ENCODE data around the gene EML2.

Gene EML2

GRCh38 chr19:45577111-45577905 is 61.9 kb downstream of the EML2 start:
- no peak for DNase-seq (ENCODE audit: low read depth, low spot score)
- no peak overlapping the region for H3K9ac ChIP-seq (ENCODE audit: insufficient read length, low read depth)

GRCh38 chr19:45576682-45577081 is 62.5 kb downstream of the EML2 start:
- Histone ChIP-seq H3K36me3 (ENCODE audit: insufficient read depth, insufficient read length, low read length) (peaks cover 4% of the 10 kb centered on the region), H3K9ac (ENCODE audit: insufficient read length, low read depth) (no peak overlapping the region), H3K4me1 (ENCODE audit: insufficient read depth, insufficient read length) (peaks cover 3% of the 10 kb centered on the region), H3K4me3 (ENCODE audit: insufficient read length, low read depth) (no peak overlapping the region), H3K27me3 (ENCODE audit: insufficient read depth, insufficient read length) (no peaks in the 10 kb centered on the region), H3K9me3 (ENCODE audit: insufficient read depth, low read length) (no peaks in the 10 kb centered on the region; the same call in 1 of the 2 replicates)
- TF ChIP-seq YY1 (IDR thresholded peaks at IDR 0.05; ENCODE audit: insufficient read depth, insufficient read length) (no peak), ZNF274 (IDR thresholded peaks at IDR 0.05; ENCODE audit: low read depth, low read length) (no peak), SUZ12 (IDR thresholded peaks at IDR 0.05; ENCODE audit: extremely low read depth, insufficient read depth, insufficient read length) (no peak)
- no peak for DNase-seq (ENCODE audit: low read depth, low spot score)

More at GRCh38 chr19:45577111-45577905, 61.9 kb downstream of the EML2 start:
- Histone ChIP-seq H3K4me1 (ENCODE audit: insufficient read depth, insufficient read length) (peaks cover 3% of the 10 kb centered on the region), H3K9me3 (ENCODE audit: insufficient read depth, low read length) (no peaks in the 10 kb centered on the region), H3K4me3 (ENCODE audit: insufficient read length, low read depth) (no peak overlapping the region), H3K36me3 (ENCODE audit: insufficient read depth, insufficient read length, low read length) (peaks cover 4% of the 10 kb centered on the region), H3K27me3 (ENCODE audit: insufficient read depth, insufficient read length) (no peaks in the 10 kb centered on the region)
- TF ChIP-seq SUZ12 (IDR thresholded peaks at IDR 0.05; ENCODE audit: extremely low read depth, insufficient read depth, insufficient read length), result no peak
- no peak for TF ChIP-seq ZNF274 (IDR thresholded peaks at IDR 0.05; ENCODE audit: low read depth, low read length)
- TF ChIP-seq YY1 (IDR thresholded peaks at IDR 0.05; ENCODE audit: insufficient read depth, insufficient read length), result no peak

- no peak for DNase-seq (ENCODE audit: low read depth, low spot score)
- no peak overlapping the region for H3K9ac ChIP-seq (ENCODE audit: insufficient read length, low read depth)
- no peaks in the 10 kb centered on the region for H3K36me3 ChIP-seq (ENCODE audit: insufficient read depth, insufficient read length, low read length)
- H3K9me3 ChIP-seq (ENCODE audit: insufficient read depth, low read length), result no peaks in the 10 kb centered on the region; the same call in 1 of the 2 replicates
- peaks cover 3% of the 10 kb centered on the region for H3K4me1 ChIP-seq (ENCODE audit: insufficient read depth, insufficient read length)
- TF ChIP-seq ZNF274 (IDR thresholded peaks at IDR 0.05; ENCODE audit: low read depth, low read length) (no peak), SUZ12 (IDR thresholded peaks at IDR 0.05; ENCODE audit: extremely low read depth, insufficient read depth, insufficient read length) (no peak), YY1 (IDR thresholded peaks at IDR 0.05; ENCODE audit: insufficient read depth, insufficient read length) (no peak)
- no peak overlapping the region for H3K4me3 ChIP-seq (ENCODE audit: insufficient read length, low read depth)
- H3K27me3 ChIP-seq (ENCODE audit: insufficient read depth, insufficient read length), result no peaks in the 10 kb centered on the region
Observed at GRCh38 chr19:45575216-45575615, 64.0 kb downstream of the EML2 start.

- no peaks in the 10 kb centered on the region for H3K27me3 ChIP-seq (ENCODE audit: insufficient read depth, insufficient read length)
- DNase-seq (ENCODE audit: low read depth, low spot score), result no peak
- TF ChIP-seq SUZ12 (IDR thresholded peaks at IDR 0.05; ENCODE audit: extremely low read depth, insufficient read depth, insufficient read length) (no peak), YY1 (IDR thresholded peaks at IDR 0.05; ENCODE audit: insufficient read depth, insufficient read length) (no peak), ZNF274 (IDR thresholded peaks at IDR 0.05; ENCODE audit: low read depth, low read length) (no peak)
- no peaks in the 10 kb centered on the region; the same call in 1 of the 2 replicates for H3K9me3 ChIP-seq (ENCODE audit: insufficient read depth, low read length)
- H3K36me3 ChIP-seq (ENCODE audit: insufficient read depth, insufficient read length, low read length), result peaks cover under 1% of the 10 kb centered on the region
- H3K4me3 ChIP-seq (ENCODE audit: insufficient read length, low read depth), result no peak overlapping the region
- H3K9ac ChIP-seq (ENCODE audit: insufficient read length, low read depth), result no peak overlapping the region
- peaks cover 3% of the 10 kb centered on the region for H3K4me1 ChIP-seq (ENCODE audit: insufficient read depth, insufficient read length)
Observed at GRCh38 chr19:45574526-45574925, 64.7 kb downstream of the EML2 start.

GRCh38 chr19:45571457-45572220 is 67.6 kb downstream of the EML2 start:
- no peak for DNase-seq (ENCODE audit: low read depth, low spot score)
- no peak overlapping the region for H3K4me3 ChIP-seq (ENCODE audit: insufficient read length, low read depth)
- peaks cover 5% of the 10 kb centered on the region for H3K4me1 ChIP-seq (ENCODE audit: insufficient read depth, insufficient read length)
- no peaks in the 10 kb centered on the region; the same call in 1 of the 2 replicates for H3K9me3 ChIP-seq (ENCODE audit: insufficient read depth, low read length)
- TF ChIP-seq SUZ12 (IDR thresholded peaks at IDR 0.05; ENCODE audit: extremely low read depth, insufficient read depth, insufficient read length), result no peak
- TF ChIP-seq YY1 (IDR thresholded peaks at IDR 0.05; ENCODE audit: insufficient read depth, insufficient read length), result no peak
- TF ChIP-seq ZNF274 (IDR thresholded peaks at IDR 0.05; ENCODE audit: low read depth, low read length), result no peak
- H3K27me3 ChIP-seq (ENCODE audit: insufficient read depth, insufficient read length), result no peaks in the 10 kb centered on the region
- peaks cover 3% of the 10 kb centered on the region for H3K36me3 ChIP-seq (ENCODE audit: insufficient read depth, insufficient read length, low read length)
- H3K9ac ChIP-seq (ENCODE audit: insufficient read length, low read depth), result no peak overlapping the region

- H3K36me3 ChIP-seq (ENCODE audit: insufficient read depth, insufficient read length, low read length), result peaks cover 3% of the 10 kb centered on the region
- H3K4me1 ChIP-seq (ENCODE audit: insufficient read depth, insufficient read length), result peaks cover 3% of the 10 kb centered on the region
- no peaks in the 10 kb centered on the region for H3K27me3 ChIP-seq (ENCODE audit: insufficient read depth, insufficient read length)
- DNase-seq (ENCODE audit: low read depth, low spot score), result no peak
- H3K9ac ChIP-seq (ENCODE audit: insufficient read length, low read depth), result no peak overlapping the region
- TF ChIP-seq SUZ12 (IDR thresholded peaks at IDR 0.05; ENCODE audit: extremely low read depth, insufficient read depth, insufficient read length), result no peak
- no peak for TF ChIP-seq YY1 (IDR thresholded peaks at IDR 0.05; ENCODE audit: insufficient read depth, insufficient read length)
- TF ChIP-seq ZNF274 (IDR thresholded peaks at IDR 0.05; ENCODE audit: low read depth, low read length), result no peak
- no peak overlapping the region for H3K4me3 ChIP-seq (ENCODE audit: insufficient read length, low read depth)
- H3K9me3 ChIP-seq (ENCODE audit: insufficient read depth, low read length), result no peaks in the 10 kb centered on the region; the same call in 1 of the 2 replicates
Observed at GRCh38 chr19:45569619-45570421, 69.4 kb downstream of the EML2 start.
